Amniotic epithelial cell (primary cell): Measurements from ENCODE around the gene FAM222A.

Source experiments
- DNase-seq: peaks from one replicate; pipeline ENCODE4 v3.0.0-alpha.2; 2010; ENCODE audit warnings: low read depth

The FAM222A gene

DNA sequence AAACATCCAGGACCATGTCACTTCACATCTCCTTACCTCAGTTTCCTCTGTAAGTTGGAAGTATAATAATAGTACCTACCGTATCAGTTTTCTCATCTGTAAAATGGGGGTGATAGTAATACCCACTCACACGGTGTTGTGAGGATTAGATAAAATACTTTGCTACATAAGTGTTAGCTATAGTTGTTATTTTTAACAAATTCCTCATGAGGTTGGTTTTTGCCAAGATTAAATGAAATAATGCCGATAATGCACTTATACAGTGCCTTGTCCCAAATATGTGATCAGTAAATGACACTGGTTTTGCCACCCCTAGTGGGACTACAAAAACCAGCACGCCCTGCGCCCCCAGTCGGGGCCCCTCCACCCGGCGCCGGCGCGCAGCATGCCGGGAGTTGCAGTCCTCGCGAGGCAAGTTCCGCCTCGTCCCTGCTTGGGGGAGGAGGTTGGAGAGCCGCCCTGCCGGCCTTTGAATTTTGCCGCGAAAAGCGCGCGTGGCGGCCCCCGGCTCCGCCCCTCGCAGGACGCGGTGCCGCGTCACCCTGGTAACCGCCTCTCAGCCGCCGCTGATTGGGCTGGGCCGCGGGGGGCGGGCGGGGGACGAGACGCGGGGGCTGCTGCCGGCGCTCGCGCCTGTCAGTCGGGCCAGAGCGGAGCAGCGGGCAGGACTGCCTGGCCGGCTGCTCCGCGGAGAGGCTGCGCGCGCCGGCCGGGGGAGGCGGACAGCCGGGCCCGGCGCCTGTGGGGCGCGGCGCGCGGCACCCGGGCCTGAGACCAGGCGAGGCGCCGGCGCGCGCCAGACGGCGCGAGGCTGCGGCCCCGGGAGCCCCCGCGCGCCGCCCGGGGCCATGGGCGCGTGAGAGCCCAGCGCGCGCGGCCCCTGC, at the start of gene FAM222A:
Gene FAM222A, plus strand, starts transcription at position 639 of the 884 bp plus-strand sequence. CDS start 30,322 bp downstream, outside the sequence.
- DNase-seq = peak; percentile 91

DNA sequence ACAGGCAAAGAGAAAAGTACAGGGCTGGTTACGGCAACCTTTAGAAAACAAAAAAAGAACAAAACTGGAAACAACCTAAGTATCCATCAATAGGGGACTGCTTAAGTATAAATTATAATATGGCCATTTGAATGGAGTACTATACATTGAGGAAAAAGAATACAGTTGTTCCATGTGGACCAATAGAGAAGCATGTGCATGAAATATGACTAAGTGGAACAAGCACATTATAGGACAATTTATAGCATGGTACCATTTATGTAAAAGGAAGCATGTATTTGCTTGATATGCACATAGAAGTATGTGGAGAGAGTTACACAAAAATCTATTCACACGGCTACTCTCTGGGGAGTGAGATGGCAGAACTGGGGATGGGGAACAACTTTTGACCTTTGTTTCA, 49.2 kb upstream of the FAM222A start:
- DNase-seq = no peak

DNA sequence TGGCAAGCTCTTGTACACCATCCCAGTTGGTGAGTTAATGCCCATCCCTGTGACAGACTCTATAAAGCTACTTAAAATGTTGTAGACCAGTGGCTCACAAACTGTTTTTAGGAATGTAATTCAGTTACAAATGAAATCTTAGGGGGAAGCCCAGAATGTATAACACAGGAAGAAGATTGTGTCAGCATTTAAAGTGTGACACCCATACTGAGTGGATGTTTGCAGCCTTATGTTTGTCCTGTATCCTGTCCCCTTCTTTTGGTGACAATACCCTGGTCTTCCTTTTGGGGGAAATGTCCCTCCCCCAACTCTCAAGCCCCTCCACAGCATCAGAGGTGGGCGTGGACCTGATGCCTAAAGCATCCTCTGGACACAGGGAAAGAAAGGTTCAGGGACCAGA, 47.6 kb upstream of the FAM222A start:
- no peak for DNase-seq

DNA sequence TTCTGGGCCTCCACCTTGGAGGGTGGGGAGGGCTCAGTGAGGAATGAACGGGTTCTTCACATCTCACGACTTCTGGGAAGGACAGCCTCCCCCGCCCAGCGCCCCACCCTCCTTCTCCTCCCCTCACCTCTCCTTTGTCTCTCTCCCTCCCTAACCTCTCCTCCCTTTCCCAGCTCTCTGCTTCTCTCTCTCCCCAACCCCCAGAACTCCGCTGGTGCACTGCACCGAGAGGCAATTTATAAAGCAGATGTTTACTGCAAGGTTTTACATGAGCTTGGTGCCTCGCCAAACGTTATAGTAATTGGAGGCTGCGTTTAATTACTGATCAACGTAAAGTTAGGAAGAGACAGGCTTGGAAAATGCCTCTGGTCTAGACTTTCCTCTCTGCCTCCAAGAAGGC, 42.9 kb upstream of the FAM222A start:
- no peak for DNase-seq

DNA sequence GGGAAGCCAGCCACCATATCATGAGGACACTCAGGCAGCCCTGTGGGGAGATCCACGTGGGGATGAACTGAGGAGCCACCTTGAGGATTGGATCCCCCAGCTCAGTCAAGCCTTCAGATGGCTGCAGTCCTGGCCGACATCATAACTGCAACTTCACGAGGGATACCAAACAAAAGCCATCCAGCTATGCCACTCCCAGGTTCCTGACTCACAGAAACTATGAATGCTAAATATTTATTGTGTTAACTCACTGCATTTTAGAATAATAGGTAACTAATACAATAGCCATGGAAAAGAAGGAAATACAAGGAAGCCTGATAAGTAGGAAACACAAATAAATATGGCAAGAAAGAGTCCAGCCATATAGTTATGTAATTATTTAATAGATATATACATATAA, 42.1 kb upstream of the FAM222A start:
- no peak for DNase-seq

DNA sequence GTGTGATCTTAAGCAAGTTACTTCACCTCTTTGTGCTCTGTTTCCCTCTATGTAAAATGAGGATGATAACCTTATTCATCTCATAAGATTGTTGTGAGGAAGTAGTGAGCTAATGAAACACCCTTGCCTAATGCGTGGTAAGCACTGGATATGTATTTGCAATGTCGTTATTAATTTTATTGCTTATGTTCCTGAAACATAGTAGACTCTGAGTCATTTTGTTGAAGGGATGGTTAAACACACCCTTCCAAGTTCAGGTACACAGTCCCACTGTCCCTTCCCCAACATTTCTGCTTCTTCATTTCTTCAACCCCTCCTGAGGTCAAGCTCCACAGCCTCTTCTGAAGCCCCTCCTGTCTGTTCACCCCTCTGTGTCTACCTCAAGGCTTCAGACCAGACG, 40.2 kb upstream of the FAM222A start:
- DNase-seq = no peak

DNA sequence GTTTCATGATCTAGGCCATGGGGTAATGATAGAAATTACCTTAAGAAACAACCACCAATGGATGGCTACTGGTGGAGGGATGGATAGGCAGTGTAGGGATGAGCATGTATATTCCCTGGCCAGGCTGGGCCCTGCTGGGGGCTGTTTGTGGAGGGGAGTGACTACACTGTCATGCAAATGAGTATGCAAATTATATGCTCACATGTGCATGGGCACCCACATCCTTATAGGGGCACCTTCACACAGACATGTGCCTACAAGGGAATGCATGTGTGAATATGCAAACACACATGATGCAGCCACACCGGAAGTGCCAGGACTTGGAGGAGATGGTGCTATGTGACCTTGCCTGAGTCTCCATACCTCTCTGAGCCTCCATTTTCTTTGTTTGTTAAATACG, 39.7 kb upstream of the FAM222A start:
- no peak for DNase-seq

DNA sequence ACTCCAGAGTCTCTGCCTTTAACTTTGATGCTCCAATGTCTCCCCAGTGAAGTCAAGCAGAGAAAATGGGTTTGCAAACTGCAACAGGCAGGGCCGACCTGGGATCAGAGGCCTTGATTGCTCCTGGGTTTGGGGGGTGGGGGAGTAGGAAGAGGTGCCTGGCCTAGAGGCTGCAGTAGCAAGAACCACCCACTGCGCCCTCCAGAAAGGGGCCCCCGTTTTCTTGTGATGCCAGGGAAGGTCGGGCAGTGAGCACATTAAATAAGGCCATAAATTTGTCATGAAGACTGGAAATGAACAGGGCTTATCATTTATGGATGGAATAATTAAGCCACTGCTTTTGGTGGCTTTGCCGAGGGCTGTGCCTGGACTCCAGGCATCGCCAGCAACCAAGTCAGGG, 38.2 kb upstream of the FAM222A start:
- no peak for DNase-seq

DNA sequence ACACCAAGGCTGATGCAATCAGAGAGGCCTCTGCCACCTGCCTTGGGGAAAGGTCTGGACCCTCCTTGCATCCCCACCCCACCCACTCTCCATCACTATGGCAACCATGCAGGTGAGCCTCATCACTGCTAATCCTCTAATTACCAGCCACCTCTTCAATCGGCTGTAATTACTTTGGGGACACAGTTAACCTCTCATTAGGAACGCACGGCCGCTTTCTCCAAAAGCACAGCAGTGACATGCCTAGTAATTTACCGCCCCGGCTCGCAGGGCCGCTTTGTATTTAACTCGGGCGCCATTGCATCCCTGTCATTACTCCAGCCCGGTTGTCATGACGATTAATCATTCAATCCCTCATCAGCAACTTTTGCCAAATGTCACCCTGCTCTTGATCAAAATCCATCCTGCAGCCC, 36.3 kb upstream of the FAM222A start:
- DNase-seq = no peak

DNA sequence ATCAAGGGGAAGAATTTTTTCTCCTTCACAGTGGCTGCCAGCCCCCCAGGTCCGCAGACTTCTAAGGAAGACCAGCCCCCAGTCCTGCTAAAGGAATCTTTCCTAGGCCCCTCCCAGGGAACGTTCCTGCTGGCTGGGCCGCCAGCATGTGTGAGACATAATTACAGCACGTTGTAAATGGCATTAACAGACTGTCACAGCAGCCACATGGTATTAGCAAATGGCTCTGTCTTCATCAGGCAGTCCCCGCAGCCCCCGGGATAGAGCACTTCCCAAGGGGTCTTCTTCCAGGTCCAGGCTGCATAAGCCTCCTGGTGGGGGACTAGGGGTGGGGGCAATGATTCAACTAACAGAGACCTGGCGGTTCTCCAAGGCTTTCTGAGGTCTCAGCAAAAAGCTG, 34.9 kb upstream of the FAM222A start:
- DNase-seq = no peak

DNA sequence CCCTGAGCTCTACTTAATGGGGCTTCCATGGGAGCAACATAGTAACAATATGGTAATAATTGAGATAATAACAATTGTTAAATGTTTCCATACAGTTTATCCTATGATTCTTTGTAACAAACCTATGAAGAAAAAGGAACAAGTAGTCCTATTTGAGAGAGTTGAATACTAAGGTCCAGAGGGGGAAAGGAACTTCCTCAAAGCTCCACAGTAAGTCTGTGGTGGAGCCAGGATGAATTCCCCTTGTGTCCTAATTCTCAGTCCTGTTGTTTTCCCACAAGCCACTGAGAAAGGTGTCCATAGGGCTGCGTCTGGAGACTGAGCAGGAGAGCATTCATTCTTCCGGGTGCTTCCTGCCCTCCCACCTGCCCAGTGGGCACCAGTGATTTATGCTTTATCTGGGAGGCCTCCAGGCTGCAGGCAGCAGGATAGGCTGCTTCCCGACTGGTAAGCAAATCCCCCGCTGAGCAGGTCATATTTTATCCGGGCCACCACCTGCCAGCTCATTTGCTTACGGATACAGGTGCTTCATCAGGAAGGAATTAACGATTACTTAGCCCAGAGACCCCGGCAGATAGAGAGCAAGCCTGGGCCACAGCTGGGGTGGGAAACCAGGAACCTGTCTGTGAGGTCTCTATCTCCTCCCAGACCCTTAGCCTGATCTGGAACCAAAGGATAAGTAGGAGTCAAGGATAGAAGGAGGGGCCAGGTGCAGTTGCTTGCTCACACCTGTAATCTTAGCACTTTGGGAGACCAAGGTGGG, 33.9 kb upstream of the FAM222A start:
- no peak for DNase-seq

DNA sequence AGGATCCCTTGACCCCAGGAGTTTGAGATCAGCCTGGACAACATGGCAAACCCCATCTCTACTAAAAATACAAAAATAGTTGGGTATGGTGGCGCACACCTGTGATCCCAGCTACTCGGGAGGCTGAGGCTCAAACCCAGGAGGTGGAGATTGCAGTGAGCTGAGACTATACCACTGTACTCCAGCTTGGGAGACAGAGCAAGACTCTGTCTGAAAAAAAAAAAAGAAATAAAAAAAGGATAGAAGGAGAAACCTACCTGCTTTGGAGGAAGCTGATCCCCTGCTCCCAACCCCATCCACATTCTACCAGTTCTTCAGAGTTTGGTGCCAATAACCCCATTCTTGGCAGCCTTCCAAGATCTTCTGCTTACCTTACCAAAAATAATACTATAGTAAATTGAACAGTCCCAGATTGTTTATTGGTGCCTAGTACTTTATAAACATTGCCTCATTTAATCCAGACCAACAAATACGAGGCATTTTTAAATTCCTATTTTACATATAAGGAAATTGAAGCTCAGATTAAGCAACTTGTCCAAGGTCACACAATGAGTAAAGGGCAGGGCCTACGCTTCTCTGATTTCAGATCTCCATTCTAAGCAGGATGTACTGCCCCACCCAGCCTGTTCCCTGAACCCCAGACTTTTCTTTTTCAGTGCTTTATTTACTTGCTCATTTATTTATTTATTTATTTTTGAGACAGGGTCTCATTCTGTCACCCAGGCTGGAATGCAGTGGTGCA, 33.2 kb upstream of the FAM222A start:
- DNase-seq = no peak

DNA sequence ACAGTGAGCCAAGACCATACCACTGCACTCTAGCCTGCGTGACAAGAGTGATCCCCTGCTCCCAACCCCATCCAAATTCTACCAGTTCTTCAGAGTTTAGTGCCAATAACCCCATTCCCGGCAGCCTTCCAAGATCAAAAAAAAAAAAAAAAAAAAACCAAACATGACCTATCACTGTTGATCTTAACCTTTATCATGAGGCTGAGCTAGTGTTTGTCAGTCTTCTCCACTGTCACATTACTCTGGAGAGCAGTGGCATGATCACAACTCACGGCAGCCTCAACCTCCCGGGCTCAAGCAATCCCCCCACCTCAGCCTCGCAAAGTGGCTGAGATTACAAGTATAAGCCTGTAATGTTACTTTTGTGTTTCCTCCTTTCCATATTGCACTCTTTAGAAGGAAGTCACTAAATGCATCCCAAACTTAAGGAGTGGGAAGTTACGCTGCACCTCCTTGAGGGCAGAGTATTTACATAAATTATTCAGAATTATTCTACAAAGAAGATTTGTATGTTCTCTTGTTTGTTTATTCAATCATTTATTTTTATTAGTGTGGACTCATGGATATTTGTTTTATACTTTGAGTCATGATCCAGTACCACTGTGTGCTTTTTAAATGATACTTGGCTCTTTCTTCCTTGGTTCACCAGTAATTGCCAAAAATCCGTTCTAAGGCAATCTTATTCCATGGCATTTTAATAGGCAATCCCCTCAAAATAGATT, 31.5 kb upstream of the FAM222A start:
- no peak for DNase-seq

DNA sequence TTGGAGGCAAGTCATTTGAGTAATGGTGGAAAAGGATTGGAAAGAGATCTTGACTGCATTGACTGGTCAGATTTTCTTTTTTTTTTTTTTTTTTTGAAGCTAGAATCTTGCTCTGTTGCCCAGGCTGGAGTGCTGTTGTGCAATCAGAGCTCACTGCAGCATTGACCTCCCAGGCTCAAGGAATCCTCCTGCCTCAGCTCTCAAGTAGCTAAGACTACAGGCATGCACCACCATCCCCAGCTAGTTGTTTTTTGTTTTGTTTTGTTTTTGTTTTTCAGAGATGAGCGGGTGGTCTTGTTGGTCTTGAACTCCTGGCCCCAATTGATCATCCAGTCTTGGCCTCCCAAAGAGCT, 30.9 kb upstream of the FAM222A start:
- DNase-seq = no peak

DNA sequence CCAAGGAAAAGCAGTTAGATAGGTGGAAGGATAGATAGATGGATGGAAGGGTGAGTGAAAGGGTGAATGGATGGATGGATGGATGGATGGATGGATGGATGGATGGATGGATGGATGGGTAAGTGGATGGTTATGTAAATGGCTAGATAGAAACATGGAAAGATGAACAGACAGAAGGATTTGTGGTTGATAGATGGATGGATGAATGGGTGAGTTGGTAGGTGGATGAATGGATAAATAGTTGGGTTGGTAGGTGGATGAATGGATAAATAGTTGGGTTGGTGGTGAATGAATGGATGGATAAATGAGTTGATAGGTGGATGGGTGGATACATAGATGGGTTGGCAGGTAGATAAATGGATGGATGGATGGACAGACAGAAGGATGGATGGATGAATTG, 30.3 kb upstream of the FAM222A start:
- no peak for DNase-seq

DNA sequence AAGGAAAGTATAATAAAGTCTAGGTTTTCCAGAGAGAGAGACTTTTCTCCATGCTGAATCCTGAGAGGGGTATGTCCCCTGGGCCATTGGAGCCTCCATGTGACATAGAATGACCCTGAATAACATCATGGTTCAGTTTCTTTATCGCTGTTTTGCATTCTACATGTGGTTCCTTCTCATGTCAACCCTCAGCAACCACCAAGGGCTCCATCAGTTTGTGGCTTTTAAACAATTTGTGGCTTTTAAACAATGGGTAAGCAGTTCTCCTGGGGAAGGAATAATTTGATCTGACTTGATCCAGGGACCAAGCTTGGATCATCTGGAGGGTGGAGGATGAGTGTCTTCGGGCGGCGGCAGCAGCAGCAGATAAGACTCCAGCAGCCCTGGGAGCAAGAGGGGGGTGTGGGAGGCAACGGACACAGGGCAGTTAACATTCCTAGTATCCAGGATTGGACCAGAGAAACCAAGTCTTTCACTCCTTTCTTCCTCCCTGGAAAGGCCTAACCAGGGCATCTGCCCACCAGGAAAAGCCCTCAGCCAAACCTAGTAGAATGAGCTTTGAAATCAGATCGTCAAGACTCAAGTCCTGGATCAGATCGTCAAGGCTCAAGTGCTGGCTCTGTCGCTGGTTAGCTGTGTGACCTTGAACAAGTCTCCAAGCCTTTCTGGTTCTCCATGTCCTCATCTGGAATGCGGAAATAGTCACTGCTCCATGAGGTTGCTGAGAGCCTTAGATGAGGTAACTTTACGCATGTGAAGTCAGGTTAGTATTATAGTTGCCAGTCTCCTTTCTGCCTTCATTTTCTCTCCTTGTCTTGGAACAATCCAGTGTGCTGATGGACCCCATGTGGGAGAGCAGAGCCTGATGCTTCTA, 27.8 kb upstream of the FAM222A start:
- DNase-seq = no peak

DNA sequence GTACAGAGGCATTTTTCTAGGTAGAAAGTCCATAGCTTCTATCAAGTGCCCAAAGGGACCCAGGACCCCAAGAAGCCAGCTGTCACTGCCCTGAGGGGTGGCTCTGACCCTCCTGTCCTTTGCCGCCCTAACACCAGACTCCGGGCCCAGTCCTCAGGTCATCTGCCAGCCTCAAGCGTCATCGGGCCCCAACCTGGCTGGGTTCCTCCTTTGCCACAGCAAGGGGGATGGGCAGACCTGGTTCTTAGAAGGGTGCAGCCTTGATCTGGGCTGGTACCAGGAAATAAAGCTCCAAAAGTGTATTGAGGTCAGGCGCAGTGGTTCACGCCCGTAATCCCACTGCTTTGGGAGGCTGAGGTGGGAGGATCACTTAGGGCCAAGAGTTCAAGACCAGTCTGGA, 27.1 kb upstream of the FAM222A start:
- DNase-seq = no peak

DNA sequence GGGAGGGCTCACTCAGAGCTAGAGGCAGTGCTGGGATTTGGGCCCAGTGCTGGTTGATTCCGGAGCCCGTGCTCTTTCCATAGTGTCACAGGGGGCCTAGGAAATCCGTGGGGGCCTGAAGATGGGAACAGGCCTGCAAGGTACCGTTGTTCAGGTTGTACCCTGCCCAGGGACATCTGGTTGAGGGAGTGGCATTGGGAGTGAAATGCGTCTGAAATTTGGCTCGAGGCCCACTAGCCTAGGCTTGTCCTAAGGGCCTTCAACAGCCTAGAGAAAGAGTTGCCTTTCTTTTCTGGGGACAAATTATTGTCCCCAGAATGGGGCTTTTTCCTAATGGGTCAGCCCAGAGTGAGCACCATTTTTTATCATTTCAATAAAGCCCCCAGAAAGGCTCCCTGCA, 26.4 kb upstream of the FAM222A start:
- no peak for DNase-seq

DNA sequence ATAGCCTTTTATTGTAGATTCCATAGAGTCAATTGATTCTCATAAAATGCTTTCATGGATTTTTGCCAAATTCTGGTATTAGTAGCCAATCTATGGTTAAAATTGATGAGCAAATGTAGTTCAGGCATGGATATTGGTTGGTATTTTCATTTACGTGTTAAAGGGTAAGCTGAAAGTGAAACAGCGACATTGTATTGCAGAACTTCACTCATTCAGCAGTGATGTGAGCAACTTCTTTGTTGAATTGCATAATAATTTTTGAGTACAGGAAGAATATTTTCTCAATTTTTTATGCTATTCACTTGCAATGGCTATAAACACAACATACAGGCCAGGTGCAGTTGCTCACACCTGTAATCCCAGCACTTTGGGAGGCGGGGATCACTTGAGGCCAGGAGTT, 24.2 kb upstream of the FAM222A start:
- DNase-seq = no peak

DNA sequence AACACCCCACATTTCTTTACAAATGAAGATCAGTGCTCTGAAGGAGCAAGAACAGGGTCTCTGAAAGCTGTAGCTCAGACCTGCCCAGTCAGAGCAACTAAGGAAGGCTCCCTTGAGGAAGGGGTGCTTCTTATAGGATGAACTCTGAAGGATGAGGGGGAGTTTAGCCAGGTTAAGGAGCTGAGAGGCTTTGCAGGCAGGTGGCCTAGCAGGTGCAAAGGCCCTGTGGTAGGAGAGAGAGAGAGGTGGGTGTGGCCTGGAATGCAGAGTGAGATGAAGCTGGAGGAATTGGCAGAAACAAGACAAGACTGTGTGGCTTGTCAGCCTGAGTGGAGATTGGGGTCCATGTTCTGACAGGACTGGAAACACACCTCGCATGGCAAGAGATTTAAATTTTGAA, 20.5 kb upstream of the FAM222A start:
- DNase-seq = no peak
